ENCODE results near the gene POU2F2. TPM values are rescaled to one million over a fixed set of nuclear protein-coding genes. Genes with fewer than 3 reads are reported as not detected.

POU2F2 gene
- total RNA-seq, 1 experiment from 2014 or later = 2.9 TPM

- Histone ChIP-seq H3K27ac (no peak overlapping the region), H3K4me3 (no peak overlapping the region), H4K20me1 (ENCODE audit: insufficient read depth) (no peaks in the 10 kb centered on the region), H3K9me3 (ENCODE audit: insufficient read depth, low read depth) (no peaks in the 10 kb centered on the region), H3K9me2 (ENCODE audit: insufficient read depth) (no peaks in the 10 kb centered on the region), H3K4me2 (peak overlapping the region; percentile 26), H3F3A (ENCODE audit: insufficient read depth, low read depth) (peaks cover 27% of the 10 kb centered on the region), H3K79me2 (ENCODE audit: low read depth) (no peaks in the 10 kb centered on the region), H3K27me3 (ENCODE audit: insufficient read depth, low read depth) (no peaks in the 10 kb centered on the region), H2AFZ (no peak overlapping the region), H3K36me3 (ENCODE audit: low read depth) (no peaks in the 10 kb centered on the region), H3K4me1 (replicated peaks; ENCODE audit: insufficient read depth) (0 out of 2 replicates have a peak, but pooled peaks cover 11% of the 10 kb centered on the region)
- intact Hi-C loops (cut with micrococcal nuclease; ENCODE audit: unreplicated experiment) = no loop called here
- TF ChIP-seq CTCF (conservative IDR thresholded peaks at IDR 0.05) = no peak
- no peak for TF ChIP-seq EZH2 (IDR thresholded peaks at IDR 0.05; ENCODE audit: low read depth)
- TSS peak; percentile 70 for BruUV-seq (replicated peaks)
- peak in 1 of 2 experiments; percentile 50 for DNase-seq
- POLR2A ChIA-PET (ENCODE audit: unreplicated experiment) = no interaction called here
- CTCF ChIA-PET = no interaction called here
Observed at GRCh38 chr19:42088471-42089190, 43.6 kb downstream of the POU2F2 start.

- no peaks in the 10 kb centered on the region for H4K20me1 ChIP-seq (ENCODE audit: insufficient read depth)
- H3F3A ChIP-seq (ENCODE audit: insufficient read depth, low read depth) = peaks cover 37% of the 10 kb centered on the region
- H3K9me3 ChIP-seq (ENCODE audit: insufficient read depth, low read depth) = no peaks in the 10 kb centered on the region
- no peaks in the 10 kb centered on the region for H3K9me2 ChIP-seq (ENCODE audit: insufficient read depth)
- H3K79me2 ChIP-seq (ENCODE audit: low read depth) = peaks cover 2% of the 10 kb centered on the region; the same call in 1 of the 2 replicates
- ChIA-PET CTCF (interaction anchor here (0.7 kb wide), 1 partner anchor 52 kb away, joined by 9 read pairs; no protein-coding TSS in a partner anchor), POLR2A (ENCODE audit: unreplicated experiment) (interaction anchor here (0.6 kb wide), 1 partner anchor 214 kb away, joined by 6 read pairs; no protein-coding TSS in a partner anchor)
- no peak for DNase-seq
- H3K36me3 ChIP-seq (ENCODE audit: low read depth) = no peaks in the 10 kb centered on the region
- no peaks in the 10 kb centered on the region for H3K27me3 ChIP-seq (ENCODE audit: insufficient read depth, low read depth)
- TF ChIP-seq EZH2 (IDR thresholded peaks at IDR 0.05; ENCODE audit: low read depth) (no peak), CTCF (conservative IDR thresholded peaks at IDR 0.05) (no peak)
- no peak overlapping the region for H2AFZ ChIP-seq
- intact Hi-C loops (cut with micrococcal nuclease; ENCODE audit: unreplicated experiment) = no loop called here
- H3K4me2 ChIP-seq = no peak overlapping the region
- no peak overlapping the region for H3K27ac ChIP-seq
- no TSS peak for BruUV-seq (replicated peaks)
- H3K4me3 ChIP-seq = no peak overlapping the region
- 0 out of 2 replicates have a peak, but pooled peaks cover 11% of the 10 kb centered on the region for H3K4me1 ChIP-seq (replicated peaks; ENCODE audit: insufficient read depth)
Observed at GRCh38 chr19:42086770-42087550, 45.3 kb downstream of the POU2F2 start.

DNA sequence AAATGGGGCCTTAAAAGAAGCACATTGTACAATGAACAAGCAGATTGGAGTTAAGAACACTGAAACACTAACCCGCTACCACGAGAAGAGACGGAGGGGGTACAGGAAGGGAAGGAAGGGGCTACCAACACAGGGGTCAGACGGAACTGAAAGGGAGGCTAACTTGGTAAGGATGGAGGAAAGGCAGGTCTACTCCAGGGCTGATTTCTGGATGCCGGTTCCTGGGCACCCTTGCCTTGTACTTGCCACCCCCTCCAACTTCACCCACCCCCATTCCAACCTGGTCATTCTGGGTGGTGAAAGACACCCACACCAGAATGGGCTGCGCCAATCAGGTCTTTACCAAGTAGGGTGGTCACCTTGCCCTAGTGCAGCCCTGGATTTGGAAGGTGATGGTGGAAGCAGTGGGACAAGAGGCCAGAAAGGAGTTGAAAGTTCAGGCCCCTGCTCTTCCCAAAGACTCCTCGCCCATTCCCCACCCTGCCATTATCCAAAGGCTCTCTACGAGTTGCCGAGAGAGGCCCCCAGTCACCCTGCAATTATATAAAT lies 46.0 kb downstream of the POU2F2 start:
- peaks cover 37% of the 10 kb centered on the region for H3F3A ChIP-seq (ENCODE audit: insufficient read depth, low read depth)
- intact Hi-C loops (cut with micrococcal nuclease; ENCODE audit: unreplicated experiment) = no loop called here
- POLR2A ChIA-PET (ENCODE audit: unreplicated experiment) = no interaction called here
- peaks cover 2% of the 10 kb centered on the region; the same call in 1 of the 2 replicates for H3K36me3 ChIP-seq (ENCODE audit: low read depth)
- H3K79me2 ChIP-seq (ENCODE audit: low read depth) = peaks cover 5% of the 10 kb centered on the region; the same call in 1 of the 2 replicates
- H3K27me3 ChIP-seq (ENCODE audit: insufficient read depth, low read depth) = no peaks in the 10 kb centered on the region
- no peak overlapping the region for H3K4me3 ChIP-seq
- no TSS peak for BruUV-seq (replicated peaks)
- H3K9me3 ChIP-seq (ENCODE audit: insufficient read depth, low read depth) = no peaks in the 10 kb centered on the region
- H3K9me2 ChIP-seq (ENCODE audit: insufficient read depth) = no peaks in the 10 kb centered on the region
- no peak for DNase-seq
- H3K27ac ChIP-seq = no peak overlapping the region
- H4K20me1 ChIP-seq (ENCODE audit: insufficient read depth) = peaks cover 7% of the 10 kb centered on the region
- TF ChIP-seq CTCF (conservative IDR thresholded peaks at IDR 0.05) (no peak), EZH2 (IDR thresholded peaks at IDR 0.05; ENCODE audit: low read depth) (no peak)
- no peak overlapping the region for H2AFZ ChIP-seq
- H3K4me1 ChIP-seq (replicated peaks; ENCODE audit: insufficient read depth) = 0 out of 2 replicates have a peak, but pooled peaks cover 11% of the 10 kb centered on the region
- H3K4me2 ChIP-seq = no peak overlapping the region
- CTCF ChIA-PET = no interaction called here
